HCT116 (cell line): Measurements from ENCODE around the gene TDRD3. TPM values are rescaled to one million over a fixed set of nuclear protein-coding genes. Genes with fewer than 3 reads are reported as not detected.

Experiments used
- ATAC-seq: fragments of 200-7000 bp; cut with Tn5 transposase; 2 replicates; pipeline ENCODE4 v1.9.1; 2020; ENCODE audit warnings: mild to moderate bottlenecking, moderate library complexity
- BruUV-seq: library from RNA; stranded (reverse); fragments of 400-500 nt; replicated peaks from 2 replicates; lab custom pipeline; 2021; lab: Mats Ljungman, UMichigan
- CTCF ChIA-PET: fragments of 300-600 bp; sonication (Branson Sonifier 250); formaldehyde crosslinking; loops from one replicate; lab custom pipeline; 2021; ENCODE audit warnings: antibody characterized with exemption; lab: Charles Lee
- POLR2A ChIA-PET: fragments of 300-600, 350-600 bp; sonication (Branson Sonifier 250); formaldehyde crosslinking; loops from one replicate; lab custom pipeline; 2021; ENCODE audit warnings: antibody characterized with exemption; lab: Charles Lee
- RAD21 ChIA-PET, 2 experiments: fragments of 300-600 bp; sonication (Branson Sonifier 250); formaldehyde crosslinking; loops; one replicate each; lab custom pipeline; 2023; ENCODE audit warnings: low total read pairs in 2 of 2; ENCODE audit not compliant: uncharacterized antibody in 2 of 2, unreplicated experiment in 2 of 2, low non-redundant PET in 1 of 2; lab: Charles Lee
- DNase-seq: peaks from one replicate; pipeline ENCODE4 v3.0.0-alpha.2; 2010; ENCODE audit warnings: low read depth, low spot score
- H2AFZ ChIP-seq: fragments of 200-600 bp; shearing (Covaris generic), sonication (generic); 2 replicates; pipeline ENCODE4 v1.6.1; 2017; ENCODE audit warnings: low read depth, mixed run types, mixed read lengths, antibody characterized with exemption, low read length; ENCODE audit not compliant: poor library complexity, severe bottlenecking
- H3K27ac ChIP-seq: 2 replicates; pipeline ENCODE4 v1.5.1; 2012; ENCODE audit warnings: low read depth, low read length
- H3K27me3 ChIP-seq: fragments of 200-600 bp; sonication (generic); 2 replicates; pipeline ENCODE4 v1.6.1; 2016; ENCODE audit warnings: mixed run types, low read length, mixed read lengths; ENCODE audit not compliant: insufficient read depth
- H3K36me3 ChIP-seq, 2 experiments: fragments of 200-500 bp in 1 of 2; fragments of 200-600 bp in 1 of 2; sonication (Bioruptor generic) in 1 of 2; sonication (generic) in 1 of 2; 2 replicates each; pipeline versions ENCODE4 v1.5.1 to v1.6.1; 2014 to 2016; ENCODE audit warnings: low read length in 2 of 2, inconsistent platforms in 1 of 2, mixed read lengths in 1 of 2, mixed run types in 1 of 2; ENCODE audit not compliant: insufficient read depth in 2 of 2, control insufficient read depth in 1 of 2
- H3K4me1 ChIP-seq, 2 experiments: fragments of 200-600 bp in 1 of 2; sonication (generic) in 1 of 2; 2 replicates each; pipeline versions ENCODE4 v1.5.1 to v1.6.1; 2012 to 2017; ENCODE audit warnings: low read length in 2 of 2, inconsistent platforms in 1 of 2, mild to moderate bottlenecking in 1 of 2, mixed read lengths in 1 of 2, mixed run types in 1 of 2, moderate library complexity in 1 of 2; ENCODE audit not compliant: insufficient read depth in 2 of 2, control insufficient read depth in 1 of 2
- H3K4me2 ChIP-seq: fragments of 200-600 bp; sonication (generic); 2 replicates; pipeline ENCODE4 v1.6.1; 2017; ENCODE audit warnings: mixed run types, low read length, mixed read lengths
- H3K4me3 ChIP-seq, 2 experiments: fragments of 200-600 bp in 1 of 2; sonication (generic) in 1 of 2; replicated peaks in 1 of 2; 2 replicates each; pipeline ENCODE4 v1.5.1; 2011 to 2016; ENCODE audit warnings: low read length in 2 of 2, control low read depth in 1 of 2, low read depth in 1 of 2, mild to moderate bottlenecking in 1 of 2, mixed read lengths in 1 of 2, mixed run types in 1 of 2
- H3K79me2 ChIP-seq: fragments of 200-600 bp; sonication (generic); 2 replicates; pipeline ENCODE4 v1.6.1; 2017; ENCODE audit warnings: mild to moderate bottlenecking, mixed run types, low read length, moderate library complexity, mixed read lengths; ENCODE audit not compliant: insufficient read depth
- H3K9ac ChIP-seq: fragments of 200-600 bp; sonication (generic); 2 replicates; pipeline ENCODE4 v1.6.1; 2016; ENCODE audit warnings: low read length, mixed read lengths
- H3K9me2 ChIP-seq: fragments of 200-600 bp; sonication (generic), shearing (Covaris generic); 2 replicates; pipeline ENCODE4 v1.6.1; 2017; ENCODE audit warnings: mixed run types, mild to moderate bottlenecking, moderate library complexity; ENCODE audit not compliant: insufficient read depth
- H3K9me3 ChIP-seq, 2 experiments: fragments of 200-500 bp in 1 of 2; fragments of 200-600 bp in 1 of 2; sonication (Bioruptor generic) in 1 of 2; sonication (generic) in 1 of 2; 2 replicates each; pipeline ENCODE4 v1.6.1; 2014 to 2017; ENCODE audit warnings: low read length in 2 of 2, mixed read lengths in 2 of 2, inconsistent platforms in 1 of 2, low read depth in 1 of 2, mild to moderate bottlenecking in 1 of 2, mixed run types in 1 of 2, moderate library complexity in 1 of 2; ENCODE audit not compliant: control insufficient read depth in 1 of 2, insufficient read depth in 1 of 2
- H4K20me1 ChIP-seq: fragments of 200-600 bp; sonication (generic), shearing (Covaris generic); 2 replicates; pipeline ENCODE4 v1.6.1; 2017; ENCODE audit warnings: mixed run types, mild to moderate bottlenecking, moderate library complexity; ENCODE audit not compliant: insufficient read depth
- CBX3 ChIP-seq: IDR thresholded peaks from 2 replicates; pipeline ENCODE4 v1.6.1; 2012; ENCODE audit warnings: low read depth
- CEBPB ChIP-seq: IDR thresholded peaks from 2 replicates; pipeline ENCODE4 v1.6.1; 2012; ENCODE audit warnings: low read depth
- EZH2phosphoT487 ChIP-seq: fragments of 200-600 bp; IDR thresholded peaks from 2 replicates; pipeline ENCODE4 v1.6.1; 2018; ENCODE audit warnings: antibody characterized with exemption, borderline replicate concordance
- POLR2A ChIP-seq: IDR thresholded peaks from 2 replicates; pipeline ENCODE4 v1.7.0; 2011; ENCODE audit warnings: borderline replicate concordance; ENCODE audit not compliant: insufficient read depth, insufficient read length; ENCODE audit errors: extremely low read depth
- SIN3A ChIP-seq: IDR thresholded peaks from 2 replicates; pipeline ENCODE4 v1.6.1; 2012; ENCODE audit warnings: low read depth
- SRF ChIP-seq: IDR thresholded peaks from 2 replicates; pipeline ENCODE4 v1.6.1; 2012; ENCODE audit warnings: low read depth
- YY1 ChIP-seq: IDR thresholded peaks from 2 replicates; pipeline ENCODE4 v1.6.1; 2011; ENCODE audit warnings: low read length, low read depth, moderate library complexity, mild to moderate bottlenecking; ENCODE audit not compliant: insufficient replicate concordance; ENCODE audit errors: extremely low read depth
- ZNF274 ChIP-seq: fragments of 200-500 bp; sonication (Bioruptor generic); IDR thresholded peaks from 2 replicates; pipeline ENCODE4 v1.6.1; 2014; ENCODE audit warnings: mild to moderate bottlenecking, low read depth, low read length, inconsistent platforms
- intact Hi-C: fragments of 100-400 bp; cut with micrococcal nuclease; formaldehyde crosslinking; loops from 2 replicates; pipeline ENCODE4 v1.10.0; 2022
- total RNA-seq: library from RNA; stranded (reverse); gene quantifications from one replicate; pipeline ENCODE4 v1.2.1, GENCODE V29; 2021; ENCODE audit not compliant: unreplicated experiment
- TF ChIP-seq, protein P1 (sequence below): IDR thresholded peaks from 2 replicates; pipeline ENCODE4 v1.6.1; 2012
- TF ChIP-seq, protein P2 (sequence below): IDR thresholded peaks from 2 replicates; pipeline ENCODE4 v1.6.1; 2011; ENCODE audit warnings: mild to moderate bottlenecking, low read length, moderate library complexity; ENCODE audit not compliant: insufficient replicate concordance; ENCODE audit errors: extremely low read depth
- TF ChIP-seq, protein P3 (sequence below): IDR thresholded peaks from 2 replicates; pipeline ENCODE4 v1.6.1; 2012; ENCODE audit warnings: low read depth
- TF ChIP-seq, protein P4 (sequence below): IDR thresholded peaks from 2 replicates; pipeline ENCODE4 v1.6.1; 2012

The TDRD3 gene
- total RNA-seq, 1 experiment from 2014 or later, result 16.9 TPM

DNA sequence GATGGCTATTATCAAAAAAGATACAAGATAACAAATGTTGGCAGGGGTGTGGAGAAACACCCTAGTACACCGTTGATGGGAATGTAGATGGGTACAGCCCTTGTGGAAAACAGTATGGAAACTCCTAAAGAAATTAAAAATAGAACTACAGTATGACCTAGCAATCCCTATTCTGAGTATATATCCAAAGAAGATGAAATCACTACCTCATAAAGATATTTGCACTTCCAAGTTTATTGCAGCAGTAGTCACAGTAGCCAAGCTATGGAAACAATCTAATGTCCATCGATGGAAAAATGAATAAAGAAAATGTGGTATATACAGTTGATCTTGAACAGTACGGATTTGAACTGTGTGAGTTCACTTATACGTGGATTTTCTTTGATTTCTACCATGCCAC, 28.3 kb downstream of the TDRD3 start:
- Histone ChIP-seq H3K9ac (no peak overlapping the region), H3K9me3 (no peaks in the 10 kb centered on the region), H4K20me1 (no peaks in the 10 kb centered on the region), H3K4me2 (no peak overlapping the region), H3K36me3 (no peaks in the 10 kb centered on the region), H2AFZ (no peak overlapping the region), H3K27me3 (no peaks in the 10 kb centered on the region), H3K4me3 (no peak overlapping the region), H3K4me1 (no peaks in the 10 kb centered on the region), H3K79me2 (no peaks in the 10 kb centered on the region; the same call in 1 of the 2 replicates), H3K27ac (no peak overlapping the region), H3K9me2 (no peaks in the 10 kb centered on the region)
- no peak for ATAC-seq
- BruUV-seq, result no TSS peak
- ChIA-PET RAD21 (no interaction called here), CTCF (no interaction called here), POLR2A (no interaction called here)
- intact Hi-C loops, result loop anchor here (5.0 kb wide), 1 partner anchor 733 kb away; no protein-coding TSS in a partner anchor
- no peak for TF ChIP-seq CBX3
- no peak for TF ChIP-seq SIN3A
- TF ChIP-seq YY1, result no peak
- TF ChIP-seq, protein P1, sequence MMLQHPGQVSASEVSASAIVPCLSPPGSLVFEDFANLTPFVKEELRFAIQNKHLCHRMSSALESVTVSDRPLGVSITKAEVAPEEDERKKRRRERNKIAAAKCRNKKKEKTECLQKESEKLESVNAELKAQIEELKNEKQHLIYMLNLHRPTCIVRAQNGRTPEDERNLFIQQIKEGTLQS, result no peak
- TF ChIP-seq, protein P2, sequence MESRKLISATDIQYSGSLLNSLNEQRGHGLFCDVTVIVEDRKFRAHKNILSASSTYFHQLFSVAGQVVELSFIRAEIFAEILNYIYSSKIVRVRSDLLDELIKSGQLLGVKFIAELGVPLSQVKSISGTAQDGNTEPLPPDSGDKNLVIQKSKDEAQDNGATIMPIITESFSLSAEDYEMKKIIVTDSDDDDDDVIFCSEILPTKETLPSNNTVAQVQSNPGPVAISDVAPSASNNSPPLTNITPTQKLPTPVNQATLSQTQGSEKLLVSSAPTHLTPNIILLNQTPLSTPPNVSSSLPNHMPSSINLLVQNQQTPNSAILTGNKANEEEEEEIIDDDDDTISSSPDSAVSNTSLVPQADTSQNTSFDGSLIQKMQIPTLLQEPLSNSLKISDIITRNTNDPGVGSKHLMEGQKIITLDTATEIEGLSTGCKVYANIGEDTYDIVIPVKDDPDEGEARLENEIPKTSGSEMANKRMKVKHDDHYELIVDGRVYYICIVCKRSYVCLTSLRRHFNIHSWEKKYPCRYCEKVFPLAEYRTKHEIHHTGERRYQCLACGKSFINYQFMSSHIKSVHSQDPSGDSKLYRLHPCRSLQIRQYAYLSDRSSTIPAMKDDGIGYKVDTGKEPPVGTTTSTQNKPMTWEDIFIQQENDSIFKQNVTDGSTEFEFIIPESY, result no peak
- DNase-seq, result no peak

DNA sequence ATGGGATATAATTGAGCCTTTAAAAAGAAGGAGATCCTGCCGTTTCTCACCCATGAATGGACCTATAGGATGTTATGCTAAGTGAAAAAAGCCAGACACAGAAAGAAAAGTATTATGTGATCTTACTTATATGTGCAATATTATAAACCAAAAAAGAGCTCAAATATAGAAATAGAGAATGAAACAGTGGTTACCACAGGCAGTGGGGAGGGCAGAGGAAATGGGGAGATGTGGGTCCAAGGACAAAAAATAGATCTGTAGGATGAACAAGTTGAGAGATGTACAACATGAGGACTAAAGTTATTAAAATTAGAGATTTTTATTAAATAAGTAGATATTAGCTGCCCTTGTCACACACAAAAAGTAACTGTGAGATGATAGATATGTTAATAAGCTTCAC, 29.1 kb downstream of the TDRD3 start:
- CTCF ChIA-PET, result no interaction called here
- BruUV-seq, result no TSS peak
- H3K27me3 ChIP-seq, result no peaks in the 10 kb centered on the region
- TF ChIP-seq, protein P2, result no peak
- TF ChIP-seq SRF (no peak), ZNF274 (no peak), CBX3 (no peak), POLR2A (no peak), EZH2phosphoT487 (no peak), CEBPB (no peak)
- TF ChIP-seq, protein P3, sequence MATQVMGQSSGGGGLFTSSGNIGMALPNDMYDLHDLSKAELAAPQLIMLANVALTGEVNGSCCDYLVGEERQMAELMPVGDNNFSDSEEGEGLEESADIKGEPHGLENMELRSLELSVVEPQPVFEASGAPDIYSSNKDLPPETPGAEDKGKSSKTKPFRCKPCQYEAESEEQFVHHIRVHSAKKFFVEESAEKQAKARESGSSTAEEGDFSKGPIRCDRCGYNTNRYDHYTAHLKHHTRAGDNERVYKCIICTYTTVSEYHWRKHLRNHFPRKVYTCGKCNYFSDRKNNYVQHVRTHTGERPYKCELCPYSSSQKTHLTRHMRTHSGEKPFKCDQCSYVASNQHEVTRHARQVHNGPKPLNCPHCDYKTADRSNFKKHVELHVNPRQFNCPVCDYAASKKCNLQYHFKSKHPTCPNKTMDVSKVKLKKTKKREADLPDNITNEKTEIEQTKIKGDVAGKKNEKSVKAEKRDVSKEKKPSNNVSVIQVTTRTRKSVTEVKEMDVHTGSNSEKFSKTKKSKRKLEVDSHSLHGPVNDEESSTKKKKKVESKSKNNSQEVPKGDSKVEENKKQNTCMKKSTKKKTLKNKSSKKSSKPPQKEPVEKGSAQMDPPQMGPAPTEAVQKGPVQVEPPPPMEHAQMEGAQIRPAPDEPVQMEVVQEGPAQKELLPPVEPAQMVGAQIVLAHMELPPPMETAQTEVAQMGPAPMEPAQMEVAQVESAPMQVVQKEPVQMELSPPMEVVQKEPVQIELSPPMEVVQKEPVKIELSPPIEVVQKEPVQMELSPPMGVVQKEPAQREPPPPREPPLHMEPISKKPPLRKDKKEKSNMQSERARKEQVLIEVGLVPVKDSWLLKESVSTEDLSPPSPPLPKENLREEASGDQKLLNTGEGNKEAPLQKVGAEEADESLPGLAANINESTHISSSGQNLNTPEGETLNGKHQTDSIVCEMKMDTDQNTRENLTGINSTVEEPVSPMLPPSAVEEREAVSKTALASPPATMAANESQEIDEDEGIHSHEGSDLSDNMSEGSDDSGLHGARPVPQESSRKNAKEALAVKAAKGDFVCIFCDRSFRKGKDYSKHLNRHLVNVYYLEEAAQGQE, result no peak
- TF ChIP-seq, protein P4, sequence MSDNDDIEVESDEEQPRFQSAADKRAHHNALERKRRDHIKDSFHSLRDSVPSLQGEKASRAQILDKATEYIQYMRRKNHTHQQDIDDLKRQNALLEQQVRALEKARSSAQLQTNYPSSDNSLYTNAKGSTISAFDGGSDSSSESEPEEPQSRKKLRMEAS, result no peak

More for the DNA sequence above, 29.1 kb downstream of the TDRD3 start:
- no peaks in the 10 kb centered on the region for H3K9me3 ChIP-seq
- no peak overlapping the region for H3K27ac ChIP-seq
- ChIA-PET RAD21 (no interaction called here), POLR2A (no interaction called here)
- no peak for ATAC-seq
- H2AFZ ChIP-seq, result no peak overlapping the region
- no peak overlapping the region for H3K4me3 ChIP-seq
- no peaks in the 10 kb centered on the region; the same call in 1 of the 2 replicates for H3K79me2 ChIP-seq
- no peaks in the 10 kb centered on the region for H3K4me1 ChIP-seq
- DNase-seq, result no peak
- intact Hi-C loops, result loop anchor here (5.0 kb wide), 1 partner anchor 734 kb away; no protein-coding TSS in a partner anchor
- H3K36me3 ChIP-seq, result no peaks in the 10 kb centered on the region
- H3K9me2 ChIP-seq, result no peaks in the 10 kb centered on the region
- no peak overlapping the region for H3K9ac ChIP-seq
- no peaks in the 10 kb centered on the region for H4K20me1 ChIP-seq
- no peak overlapping the region for H3K4me2 ChIP-seq
